Activated T-cell treated with anti-CD3 and anti-CD28 coated beads for 48 hours (primary cell): ENCODE results near the gene TLL2.

Experiments
- DNase-seq: peaks from one replicate; pipeline ENCODE4 v3.0.0-alpha.2; 2020; ENCODE audit warnings: low read depth

The TLL2 gene

DNA sequence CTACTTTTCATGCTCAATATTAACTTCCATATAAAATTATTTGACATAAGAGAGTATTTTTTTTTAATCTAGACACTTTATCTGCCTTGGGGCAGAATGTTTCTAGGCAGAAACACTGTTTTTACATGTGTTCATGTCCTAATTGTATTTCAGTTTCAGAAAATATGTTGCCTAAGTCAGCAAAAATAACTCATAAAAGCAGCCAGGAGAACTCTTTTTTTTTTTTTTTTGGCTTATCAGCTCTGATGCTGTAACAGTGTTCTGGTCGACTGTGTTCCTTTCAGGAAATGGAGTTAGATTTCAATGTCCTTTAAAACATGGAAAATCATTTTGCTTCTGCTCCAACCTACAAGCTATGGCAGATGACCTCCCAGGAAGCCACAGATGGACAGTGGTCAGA lies 91.7 kb downstream of the TLL2 start:
- DNase-seq = no peak

DNA sequence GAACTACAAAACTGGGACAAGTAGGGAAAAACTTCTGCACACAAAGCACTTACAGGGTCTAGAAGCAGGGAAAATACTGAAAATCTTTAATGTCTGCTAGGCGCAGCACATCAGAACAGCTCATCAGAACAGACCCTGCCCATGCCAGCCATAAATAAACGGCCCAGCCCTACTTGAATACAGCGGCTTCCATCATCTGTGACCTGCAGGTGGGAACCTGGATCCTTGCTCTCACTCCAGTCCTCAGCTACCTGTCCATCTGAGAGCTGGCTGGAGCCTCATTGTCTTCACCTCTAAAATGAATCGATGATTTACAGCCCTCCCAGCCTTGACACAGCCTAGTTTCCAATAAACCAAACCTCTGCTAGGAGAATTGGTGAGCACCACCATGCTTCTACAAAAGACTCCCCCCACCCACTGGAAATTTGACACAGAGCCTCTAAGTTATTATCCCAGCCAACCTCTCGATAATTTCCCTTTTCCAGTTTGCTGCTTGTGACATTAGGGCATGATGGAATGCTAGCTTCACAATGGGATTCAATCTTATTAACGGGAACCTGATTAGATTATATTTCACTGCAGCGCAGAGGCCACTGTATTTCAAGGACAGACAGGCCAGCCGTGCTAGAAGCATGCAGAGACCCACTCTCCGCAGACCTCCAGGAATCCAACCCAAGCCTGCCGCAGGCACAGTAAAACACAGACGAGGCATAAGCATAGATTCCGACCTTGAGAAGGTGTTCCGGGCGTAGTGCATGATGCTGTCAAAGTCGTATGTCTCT lies 93.3 kb downstream of the TLL2 start:
- DNase-seq = no peak

DNA sequence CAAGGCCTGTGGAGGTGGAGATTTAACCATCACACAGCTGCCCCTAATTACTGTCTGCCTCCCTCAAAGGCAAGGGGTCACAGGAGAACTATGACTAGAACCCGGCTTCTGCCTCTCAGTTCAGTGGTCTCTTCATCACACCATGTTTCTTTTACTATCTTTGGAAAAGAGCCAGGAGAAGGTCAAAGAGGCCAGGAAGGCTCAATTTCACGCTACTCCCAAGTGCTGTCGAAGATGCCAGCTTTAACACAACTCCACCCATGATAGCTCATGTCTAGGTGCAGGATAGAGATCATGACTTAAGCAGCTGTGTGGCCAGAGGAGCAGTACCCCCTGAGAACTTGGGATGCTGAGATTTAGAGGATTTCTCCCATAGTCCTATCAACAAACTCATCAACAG lies 94.4 kb downstream of the TLL2 start:
- no peak for DNase-seq

DNA sequence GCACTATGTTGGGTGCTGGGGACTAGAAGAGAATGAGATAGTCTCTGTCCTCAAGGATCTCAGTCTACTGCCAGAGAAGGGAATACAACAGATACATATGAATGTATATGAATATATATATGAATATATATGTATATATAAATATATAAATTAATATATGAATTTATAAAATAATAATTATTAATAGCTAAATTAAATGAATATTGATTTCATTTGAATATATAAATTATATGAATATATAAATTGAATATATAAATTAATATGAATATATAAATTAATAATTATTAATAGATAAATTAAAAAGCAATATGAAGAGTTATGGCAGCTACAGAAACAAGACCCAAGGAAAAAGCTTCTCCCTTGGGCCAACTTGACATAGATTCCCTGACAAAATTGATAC lies 95.1 kb downstream of the TLL2 start:
- no peak for DNase-seq

DNA sequence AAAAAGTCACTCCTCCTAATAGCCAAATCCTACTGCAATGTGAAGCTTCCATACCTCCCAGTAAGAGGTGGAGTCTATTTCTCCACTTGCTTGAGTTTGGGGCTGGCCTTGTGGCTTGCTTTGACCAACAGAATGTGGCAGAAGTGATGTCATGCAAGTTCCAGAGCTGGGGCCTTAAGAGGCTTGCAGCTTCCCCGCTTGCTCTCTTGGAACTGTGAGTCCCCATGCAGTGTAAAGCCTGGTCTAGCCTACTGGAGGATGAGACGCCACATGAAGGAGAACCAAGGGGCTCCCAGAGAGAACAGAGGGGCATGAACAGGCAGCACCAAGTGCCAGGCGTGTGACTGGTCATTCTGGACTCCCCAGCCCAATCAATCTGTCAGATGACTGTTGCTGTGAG lies 96.3 kb downstream of the TLL2 start:
- no peak for DNase-seq

DNA sequence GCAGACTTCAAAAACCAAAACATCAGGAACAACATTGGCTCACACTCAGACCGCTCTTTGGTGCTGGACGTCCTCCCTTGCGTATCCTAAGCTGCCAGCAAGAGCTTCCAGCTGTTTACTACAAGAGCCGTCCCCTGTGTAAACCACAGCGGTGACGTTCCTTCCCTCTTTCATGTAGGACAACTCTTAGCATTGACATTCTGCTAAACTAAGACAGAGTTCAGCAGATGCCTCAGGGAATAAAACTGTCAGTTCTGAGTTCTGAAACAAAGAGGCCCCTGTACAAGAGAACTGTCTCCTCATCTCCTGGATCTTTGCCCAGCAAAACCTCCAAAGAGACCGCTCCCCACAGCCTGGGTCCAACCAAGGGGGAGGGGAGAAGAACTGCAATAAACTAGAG lies 97.1 kb downstream of the TLL2 start:
- no peak for DNase-seq

DNA sequence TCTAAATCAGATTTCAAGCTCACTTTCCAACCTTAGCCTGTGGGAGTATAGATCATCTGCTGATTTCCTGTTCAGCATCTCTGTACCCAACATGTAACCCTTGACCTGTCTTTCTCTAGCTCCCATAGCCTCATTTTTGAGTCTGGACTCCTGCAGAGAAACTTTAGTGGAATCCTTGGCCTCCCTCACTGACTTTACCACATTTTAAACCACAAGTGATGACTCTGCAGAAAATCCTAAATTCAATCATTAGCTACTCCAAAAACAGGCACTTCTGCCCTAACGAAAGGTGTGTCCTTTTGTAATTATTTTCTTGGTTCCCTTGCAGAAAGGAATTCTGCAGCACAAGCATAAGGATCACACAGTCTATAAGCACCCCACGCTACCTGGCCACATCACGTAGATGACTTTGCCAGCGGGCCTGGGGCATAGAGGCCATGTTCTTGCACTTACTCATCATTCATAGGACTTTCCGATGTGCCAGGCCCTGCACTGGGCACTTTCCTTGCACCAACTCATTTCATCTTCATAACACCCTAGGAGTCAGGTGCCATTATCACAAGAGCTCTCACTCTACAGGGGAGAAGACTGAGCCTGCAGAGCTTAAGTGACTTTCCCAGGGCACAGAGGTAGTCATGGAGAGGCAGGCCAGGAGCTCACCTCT lies 97.7 kb downstream of the TLL2 start:
- no peak for DNase-seq

DNA sequence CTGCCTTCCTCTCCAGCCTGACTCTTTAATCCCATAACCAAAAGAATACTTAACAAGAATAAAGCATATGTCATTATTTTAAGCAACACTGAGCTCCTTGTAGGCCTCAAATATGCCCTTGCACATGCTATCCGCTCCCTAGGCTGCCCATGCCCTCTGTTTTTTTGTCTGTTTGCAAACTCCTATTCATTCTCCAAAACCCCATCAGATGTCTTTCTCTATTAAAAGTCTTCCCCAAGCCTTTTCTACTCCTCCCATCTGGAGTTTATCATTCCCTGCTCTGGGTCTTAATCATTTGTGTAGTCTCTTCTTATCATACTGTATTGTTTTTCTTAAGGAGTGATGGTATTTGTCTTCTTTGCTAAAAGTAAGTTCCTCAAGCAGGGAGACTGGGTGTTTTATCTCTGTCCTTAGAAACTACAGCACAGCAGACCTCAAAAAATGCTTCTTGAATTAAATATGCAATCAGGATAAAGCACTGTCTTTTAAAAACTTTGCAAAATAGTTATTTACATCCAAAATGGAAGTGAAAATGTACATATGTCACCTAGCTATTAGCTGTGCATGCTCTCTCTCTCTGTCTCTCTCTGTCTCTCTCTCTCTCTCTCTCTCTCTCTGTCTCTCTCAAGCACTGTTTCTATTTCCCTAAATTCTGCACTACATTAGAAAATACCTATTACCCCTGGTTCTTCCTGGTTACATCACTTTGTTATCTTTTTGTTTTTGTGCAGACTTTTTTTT lies 98.4 kb downstream of the TLL2 start:
- no peak for DNase-seq

DNA sequence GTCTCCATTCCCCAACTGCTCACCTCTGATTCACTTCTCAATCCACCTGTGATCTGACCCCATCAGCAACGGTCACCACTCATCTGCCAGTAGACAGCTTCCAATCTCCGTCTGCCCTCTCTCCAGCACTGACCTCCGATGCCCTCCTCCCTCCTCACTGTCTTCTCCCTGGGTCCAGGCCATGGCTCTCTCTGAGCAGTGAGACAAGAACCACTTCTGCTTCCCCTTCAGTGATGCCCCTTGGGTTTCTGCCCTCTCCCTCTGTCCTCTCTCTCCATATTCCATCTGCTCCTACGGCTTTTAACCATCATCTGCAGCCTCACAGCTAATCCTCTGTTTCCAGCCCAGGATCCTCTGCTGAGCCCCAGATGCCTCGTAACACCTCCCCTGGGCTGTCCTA lies 99.4 kb downstream of the TLL2 start:
- DNase-seq = no peak

DNA sequence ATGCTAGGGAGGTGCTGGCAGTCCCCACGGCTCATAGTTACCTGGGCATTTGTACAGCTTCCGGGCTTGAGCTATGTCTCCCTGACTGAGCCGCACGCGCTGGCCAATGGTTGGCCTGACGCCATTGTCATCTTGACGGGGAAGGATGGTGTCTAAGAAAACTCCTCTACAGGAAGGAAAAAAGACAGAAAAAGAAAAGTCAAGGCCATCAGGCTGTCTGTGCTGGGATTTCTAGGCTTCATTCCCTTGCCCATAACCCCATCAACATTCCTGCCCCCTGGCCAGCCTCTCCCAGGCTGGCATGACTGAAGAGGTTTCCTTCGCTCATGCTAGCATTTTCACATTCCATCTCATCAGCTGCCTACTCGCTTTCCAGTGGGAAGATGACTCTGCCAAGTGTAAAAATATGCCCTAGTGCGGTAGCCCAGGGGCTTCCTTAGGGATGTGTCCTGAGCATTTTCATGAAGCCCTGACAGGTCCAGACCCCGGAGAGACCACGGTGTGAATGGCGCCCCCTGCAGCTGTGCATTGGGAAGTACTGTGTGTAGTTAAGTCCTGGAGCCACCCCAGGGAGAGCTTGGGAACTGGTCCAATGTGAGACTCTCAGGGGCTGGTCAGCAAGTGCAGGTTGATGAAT lies 100.5 kb downstream of the TLL2 start:
- DNase-seq = no peak

DNA sequence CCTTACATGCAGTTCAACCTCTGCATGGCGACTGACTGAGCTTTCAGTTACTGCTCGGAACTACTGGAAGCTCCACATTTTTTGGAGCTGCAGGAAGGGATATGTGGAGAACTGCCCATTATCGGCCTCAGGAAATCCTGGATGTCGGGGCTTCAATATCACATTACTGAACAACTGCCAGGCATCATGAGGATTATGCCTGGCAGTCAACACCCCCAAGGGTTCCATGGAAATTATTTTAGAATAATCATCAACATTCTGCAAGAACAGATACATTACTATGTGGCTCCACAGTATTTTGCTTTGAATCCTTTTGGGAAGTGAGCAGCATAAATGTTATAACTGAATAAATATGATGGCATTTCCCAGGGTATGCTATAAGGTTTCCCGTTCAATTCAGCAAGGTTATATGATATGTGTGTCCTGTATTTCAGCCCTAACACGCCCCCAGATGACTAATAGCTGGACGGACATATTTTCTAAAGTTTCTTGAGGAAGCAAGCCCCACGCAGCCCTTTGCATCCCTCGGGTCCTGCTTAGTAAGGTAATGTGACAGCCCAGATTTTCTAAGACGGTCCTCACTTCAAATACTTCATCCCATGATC lies 101.9 kb downstream of the TLL2 start:
- DNase-seq = no peak

DNA sequence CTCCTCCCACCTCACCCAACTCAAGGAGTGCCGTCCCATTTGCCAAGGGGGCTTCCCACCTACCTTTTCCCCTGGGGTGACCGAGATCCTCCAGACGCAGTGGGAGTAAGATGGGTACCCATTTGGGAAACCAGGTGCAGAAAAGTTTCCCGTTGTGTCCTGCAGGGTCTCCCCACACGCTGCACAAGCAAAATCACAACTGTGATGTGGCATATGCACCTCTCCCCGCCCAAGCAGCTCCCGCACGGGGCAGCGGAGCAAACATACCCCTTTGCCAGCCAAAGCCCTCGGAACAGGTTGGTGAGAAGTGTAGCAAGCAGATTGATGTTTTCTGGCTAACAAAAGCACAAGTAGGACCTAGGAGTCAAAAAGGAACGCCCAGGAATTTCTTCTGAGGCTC lies 103.4 kb downstream of the TLL2 start:
- no peak for DNase-seq

DNA sequence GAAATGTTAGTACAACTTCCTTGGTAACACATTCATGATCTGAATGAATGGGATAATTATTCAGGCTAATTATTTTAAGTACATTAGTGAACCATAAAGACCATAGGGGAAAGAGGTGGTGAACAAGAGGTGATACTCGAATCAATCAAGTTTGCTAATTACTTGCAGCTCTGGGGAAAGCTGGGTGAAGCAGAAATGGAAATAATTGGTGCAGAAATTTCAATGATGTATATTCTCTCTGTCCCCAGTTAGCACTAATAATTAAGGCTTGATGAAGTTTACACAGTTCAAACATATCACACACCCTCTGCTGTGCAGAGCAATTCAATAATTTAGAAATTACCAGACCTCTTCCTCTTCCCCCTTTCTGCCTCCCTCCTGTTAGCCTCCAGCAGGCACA lies 105.5 kb downstream of the TLL2 start:
- DNase-seq = no peak

DNA sequence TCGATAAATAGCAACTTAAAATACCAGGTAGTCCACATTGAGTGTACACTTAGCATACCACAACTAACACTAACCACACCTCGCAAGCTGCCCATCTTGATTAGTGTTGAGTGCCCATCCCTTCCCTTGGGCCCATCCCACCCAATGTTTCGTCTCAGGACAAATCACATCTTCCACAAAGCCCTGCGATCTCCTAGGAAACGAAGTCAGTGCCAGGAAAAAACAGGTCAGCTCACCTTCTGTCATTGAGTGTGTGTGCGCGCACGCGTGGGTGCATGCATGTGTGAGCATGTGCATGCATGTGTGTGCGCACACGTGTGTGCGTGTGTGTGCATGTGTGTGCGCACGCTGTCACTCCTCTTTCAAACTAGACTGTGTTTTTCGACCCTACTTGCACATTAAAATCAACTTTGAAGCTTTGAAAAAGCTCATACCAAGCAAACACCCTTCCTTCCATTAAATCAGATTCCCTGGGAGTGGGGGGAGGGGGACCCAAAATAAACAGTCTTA lies 106.1 kb downstream of the TLL2 start:
- no peak for DNase-seq

DNA sequence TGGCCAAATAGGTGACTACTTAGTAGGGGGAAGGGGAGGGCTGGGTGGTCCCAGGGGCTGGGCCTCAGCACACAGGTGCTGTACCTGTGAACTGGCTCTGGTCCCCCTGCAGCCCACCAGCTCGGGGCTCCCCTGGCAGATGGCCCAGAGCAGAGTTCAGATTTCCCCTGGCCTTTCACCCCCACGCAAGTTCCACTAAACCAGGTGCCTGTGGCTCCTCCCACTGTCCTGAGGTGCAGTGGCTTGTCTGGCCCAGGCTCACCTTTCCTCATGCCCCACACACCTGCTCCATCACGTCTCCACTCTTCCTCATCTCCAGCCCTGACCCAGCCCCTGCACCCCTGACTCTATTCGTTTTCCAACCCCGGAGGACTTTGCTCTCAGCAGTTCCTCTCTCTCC lies 107.6 kb downstream of the TLL2 start:
- DNase-seq = no peak

DNA sequence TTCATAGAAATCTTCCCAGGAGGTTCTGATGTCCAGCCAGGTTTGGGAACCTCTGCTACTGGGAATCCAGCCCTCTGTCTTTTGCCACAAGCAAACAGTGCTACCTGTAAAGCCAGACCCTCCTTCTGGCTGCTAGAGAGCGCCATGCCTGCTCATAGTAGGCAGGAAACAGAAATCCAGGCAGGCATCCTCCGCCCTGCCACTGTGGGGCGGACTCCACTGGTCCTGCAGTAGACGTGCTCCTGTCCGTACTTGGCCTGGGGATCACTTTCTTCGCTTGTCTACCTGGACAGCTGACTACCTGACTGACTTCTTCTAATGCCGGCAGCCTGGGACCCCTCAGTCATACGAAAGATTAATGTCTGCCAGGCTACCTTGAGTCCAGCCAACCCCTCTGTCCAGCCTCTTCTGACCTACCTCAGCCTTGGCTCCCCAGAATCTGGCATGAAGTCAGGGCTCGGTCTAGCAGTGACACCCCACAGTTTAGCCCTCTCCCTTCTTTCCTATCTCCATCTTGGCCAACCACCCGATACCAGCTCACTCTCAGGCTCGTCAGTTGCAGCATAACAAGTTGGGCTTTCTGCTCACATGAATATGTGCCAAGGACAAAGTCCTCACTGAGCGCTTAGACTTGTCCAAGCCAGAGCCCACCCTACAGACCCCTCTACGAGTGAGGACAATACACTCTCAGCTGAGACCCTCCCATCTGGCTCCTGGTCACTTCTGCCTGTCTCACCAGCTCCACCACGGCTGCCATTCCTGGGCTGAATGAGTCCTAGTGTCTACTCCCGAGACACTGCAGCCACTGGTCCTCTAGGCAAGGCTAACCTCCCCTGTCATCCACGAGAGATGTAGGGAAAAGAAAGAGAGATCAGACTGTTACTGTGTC lies 111.1 kb downstream of the TLL2 start:
- DNase-seq = no peak

DNA sequence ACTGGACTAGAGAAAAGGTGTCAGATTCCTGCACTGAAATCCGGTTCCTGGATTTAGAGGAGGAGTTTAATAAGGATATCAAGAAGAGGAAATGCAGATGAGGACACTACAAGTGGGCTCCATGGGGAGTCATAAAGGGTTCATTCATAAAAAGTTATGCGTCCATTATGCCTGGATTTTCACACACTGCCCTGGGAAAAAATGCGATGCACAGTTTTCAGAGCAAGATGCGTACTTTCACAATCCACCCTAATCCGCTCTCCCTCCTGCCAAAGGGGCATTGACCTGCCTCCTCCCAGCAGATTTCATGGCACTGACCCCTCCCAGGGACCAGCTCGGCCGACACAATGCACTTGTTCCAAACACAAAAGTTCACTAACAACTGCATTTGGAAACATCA lies 112.7 kb downstream of the TLL2 start:
- no peak for DNase-seq

DNA sequence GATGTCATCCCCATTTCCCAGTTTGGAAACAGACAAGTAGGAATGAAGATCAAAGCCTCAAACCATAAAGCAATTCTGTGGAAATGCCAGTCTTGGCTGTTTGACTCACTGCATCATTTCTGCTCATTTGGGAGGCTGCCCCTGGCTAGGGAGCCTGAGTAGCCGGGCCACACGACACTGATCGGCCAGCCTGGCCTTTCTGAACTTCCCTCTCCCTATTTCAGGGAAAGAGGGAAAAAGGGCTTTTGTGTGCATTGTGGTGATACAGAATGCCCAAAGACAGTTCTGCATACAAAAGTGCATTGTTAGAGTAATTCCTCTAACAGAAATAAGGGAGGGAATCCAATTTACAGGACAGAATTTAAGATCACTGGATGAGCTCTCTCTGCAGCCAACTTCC lies 113.3 kb downstream of the TLL2 start:
- DNase-seq = no peak

DNA sequence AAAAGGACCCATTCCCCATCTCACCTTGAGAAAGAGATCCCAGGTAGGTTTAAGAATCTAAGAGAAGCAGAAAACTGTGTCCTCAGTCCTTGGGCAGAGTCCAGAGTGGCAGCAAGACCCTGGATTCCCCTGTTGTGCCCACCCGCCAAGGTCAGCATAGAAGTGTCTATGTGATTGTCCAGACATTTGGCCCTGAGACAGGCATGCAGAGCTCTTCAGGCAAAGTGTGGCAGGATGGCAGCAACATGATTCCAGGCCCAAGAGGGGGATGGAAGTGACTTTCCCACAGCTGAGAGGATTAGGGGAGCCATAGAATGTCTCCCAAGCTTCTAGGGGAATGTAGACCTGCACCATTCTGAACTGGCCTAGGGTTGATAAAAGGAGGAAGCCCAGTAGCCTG lies 115.8 kb downstream of the TLL2 start:
- no peak for DNase-seq

DNA sequence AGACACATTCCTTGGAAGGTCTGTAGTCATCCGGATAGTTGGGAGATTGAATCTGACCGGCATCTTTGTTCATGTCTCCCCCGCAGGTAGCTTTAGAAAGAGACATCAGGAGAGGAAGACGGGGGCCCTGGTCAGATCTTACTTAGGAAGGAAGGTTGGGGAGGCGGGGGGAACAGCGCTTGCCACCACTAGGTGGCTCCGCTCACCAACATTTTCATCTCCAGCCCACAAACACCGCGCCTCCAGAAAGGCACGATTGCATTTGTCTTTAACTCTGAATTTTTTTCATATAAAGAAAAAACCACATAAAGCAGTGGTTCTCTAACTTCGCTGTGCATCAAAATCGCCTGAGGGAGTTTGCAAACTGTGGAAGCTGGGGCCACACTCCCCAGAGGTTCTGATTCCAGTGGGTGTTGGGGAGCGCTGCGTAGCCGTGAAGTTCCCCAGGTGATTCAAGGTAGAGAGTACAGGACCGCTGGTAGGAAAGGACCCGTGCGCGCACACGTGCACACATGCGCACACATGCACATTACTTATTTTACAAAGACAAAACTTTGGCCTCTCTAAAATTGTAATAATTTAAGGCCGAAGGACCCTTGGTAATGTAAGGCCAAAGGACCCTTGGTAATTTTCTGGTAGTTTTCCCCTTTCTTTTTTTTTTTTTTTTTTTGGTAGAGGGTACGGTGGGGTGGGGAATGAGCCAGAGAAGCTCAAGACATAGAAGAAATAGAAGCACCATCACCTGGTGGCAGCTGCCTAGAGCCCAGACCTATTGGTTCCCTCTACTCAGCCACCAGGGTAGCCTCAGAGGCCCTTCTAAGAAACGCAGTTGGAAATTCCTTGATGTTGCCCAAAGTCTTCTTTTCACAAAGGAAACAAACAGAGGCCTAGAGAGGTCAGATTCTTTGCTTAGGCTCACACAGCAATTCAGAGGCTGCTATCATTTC lies 117.5 kb downstream of the TLL2 start:
- DNase-seq = peak; percentile 39
